SK-N-SH (cell line): ENCODE results near the gene TRNP1.

ENCODE experiments used
- CTCF ChIP-seq: fragments of 200-600 bp; sonication (generic); IDR thresholded peaks from 2 replicates; pipeline ENCODE4 v1.6.1; 2017; ENCODE audit warnings: antibody characterized with exemption, mild to moderate bottlenecking, moderate library complexity
- ELF1 ChIP-seq: IDR thresholded peaks from 2 replicates; pipeline ENCODE4 v1.4.0; 2012
- JUND ChIP-seq: IDR thresholded peaks from 2 replicates; pipeline ENCODE4 v1.4.0; 2012
- MAX ChIP-seq: IDR thresholded peaks from 2 replicates; pipeline ENCODE4 v1.4.0; 2012; ENCODE audit warnings: low read depth
- MXI1 ChIP-seq: IDR thresholded peaks from 2 replicates; pipeline ENCODE4 v1.6.1; 2012; ENCODE audit warnings: mild to moderate bottlenecking, low read depth, low read length, improper control_type of control experiment
- NRF1 ChIP-seq: IDR thresholded peaks from 2 replicates; pipeline ENCODE4 v1.6.1; 2012; ENCODE audit warnings: low read depth, mild to moderate bottlenecking, low read length
- RCOR1 ChIP-seq: fragments of 150-350 bp; IDR thresholded peaks from 2 replicates; pipeline ENCODE4 v1.6.1; 2017; ENCODE audit warnings: antibody characterized with exemption, low read length
- RXRA ChIP-seq: IDR thresholded peaks from 2 replicates; pipeline ENCODE4 v1.4.0; 2012; ENCODE audit warnings: low read depth, mild to moderate bottlenecking, borderline replicate concordance
- SMC3 ChIP-seq: IDR thresholded peaks from 2 replicates; pipeline ENCODE4 v1.6.1; 2012; ENCODE audit warnings: low read depth, low read length, improper control_type of control experiment
- YY1 ChIP-seq: IDR thresholded peaks from 2 replicates; pipeline ENCODE4 v1.4.0; 2012; ENCODE audit warnings: low read depth, mild to moderate bottlenecking

DNA sequence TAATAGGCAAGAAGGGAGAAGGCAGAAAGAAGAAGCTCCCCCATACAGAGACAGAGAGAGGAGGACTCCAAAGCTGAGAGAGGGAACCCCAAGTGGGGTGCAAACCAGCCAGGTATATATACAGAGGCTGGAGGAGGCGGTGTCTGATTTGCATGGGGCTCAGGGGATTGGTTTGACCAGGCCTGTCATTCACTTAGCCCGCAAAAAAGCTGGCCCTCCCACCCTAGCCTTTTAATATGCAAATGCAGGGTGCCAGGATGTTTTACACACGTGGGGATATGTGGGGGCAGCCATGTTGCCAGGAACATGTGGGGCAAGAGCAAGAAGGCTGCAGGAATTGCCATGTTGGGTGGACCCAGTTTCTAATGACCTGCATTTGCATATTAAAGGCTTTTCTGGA, 56.1 kb downstream of the TRNP1 start:
- no peak for TF ChIP-seq YY1
- TF ChIP-seq CTCF, result no peak
- no peak for TF ChIP-seq RXRA
- no peak for TF ChIP-seq RCOR1
- TF ChIP-seq SMC3, result no peak
- no peak for TF ChIP-seq MAX
- TF ChIP-seq JUND, result no peak
- TF ChIP-seq NRF1, result no peak
- TF ChIP-seq MXI1, result no peak
- no peak for TF ChIP-seq ELF1
